Right atrium auricular region (tissue), 2 donors: Measurements from ENCODE around the gene AFAP1. TPM values are rescaled to one million over a fixed set of nuclear protein-coding genes. Genes with fewer than 3 reads are reported as not detected.

Experiments
- DNase-seq: peaks from one replicate; pipeline ENCODE4 v3.0.0-alpha.2; 2019; ENCODE audit warnings: low spot score
- H3K27ac ChIP-seq, 2 donors: fragments of 200-600 bp; sonication (generic); 1 replicate in 1 of 2; 2 replicates in 1 of 2; pipeline ENCODE4 v1.5.1; 2016 to 2019
- H3K27me3 ChIP-seq, 2 donors: fragments of 200-600 bp; sonication (generic); one replicate each; pipeline versions ENCODE4 v1.5.1 to v1.6.0; 2017 to 2019
- H3K36me3 ChIP-seq: fragments of 200-600 bp; sonication (generic); one replicate; pipeline ENCODE4 v1.5.1; 2016
- H3K4me1 ChIP-seq, 2 donors: fragments of 200-600 bp; sonication (generic); one replicate each; pipeline versions ENCODE4 v1.5.1 to v1.6.0; 2017 to 2019
- H3K4me3 ChIP-seq, 2 donors: fragments of 200-600 bp; sonication (generic); 1 replicate in 1 of 2; 2 replicates in 1 of 2; pipeline ENCODE4 v1.5.1; 2017 to 2019; ENCODE audit warnings: mild to moderate bottlenecking in 1 of 2, moderate library complexity in 1 of 2
- H3K9me3 ChIP-seq, 2 donors: fragments of 200-600 bp; sonication (generic); one replicate each; pipeline ENCODE4 v1.5.1; 2019
- CTCF ChIP-seq, 2 donors: fragments of 200-600 bp; sonication (generic); IDR thresholded peaks; one replicate each; pipeline ENCODE4 v1.5.1; 2019; ENCODE audit warnings: antibody characterized with exemption in 2 of 2
- total RNA-seq, 2 donors: library from RNA; depleted of rRNA; stranded (reverse); fragments of >200 nt; gene quantifications; one replicate each; pipeline ENCODE4 v1.1.0, GENCODE V29; 2016

AFAP1 gene
- total RNA-seq, 2 donors from 2014 or later: 16.2 to 27.2 TPM

GRCh38 chr4:7907142-7907541 lies 32.5 kb downstream of the AFAP1 start:
- H3K27me3 ChIP-seq: no peaks in the 10 kb centered on the region
- no peaks in the 10 kb centered on the region for H3K36me3 ChIP-seq
- H3K27ac ChIP-seq: no peak overlapping the region
- H3K4me1 ChIP-seq: peaks cover 0 to 74% of the 10 kb centered on the region in 2 donors
- DNase-seq: no peak
- H3K9me3 ChIP-seq: no peaks in the 10 kb centered on the region
- H3K4me3 ChIP-seq: no peak overlapping the region
- TF ChIP-seq CTCF (IDR thresholded peaks at IDR 0.05): no peak

GRCh38 chr4:7906171-7906701 lies 33.4 kb downstream of the AFAP1 start:
- Histone ChIP-seq H3K4me3 (no peak overlapping the region), H3K4me1 (peaks cover 0 to 78% of the 10 kb centered on the region in 2 donors), H3K27ac (peak overlapping the region; percentile 49 to 56), H3K27me3 (no peaks in the 10 kb centered on the region), H3K9me3 (no peaks in the 10 kb centered on the region), H3K36me3 (no peaks in the 10 kb centered on the region)
- TF ChIP-seq CTCF (IDR thresholded peaks at IDR 0.05): no peak
- no peak for DNase-seq

GRCh38 chr4:7904952-7905915 lies 34.4 kb downstream of the AFAP1 start:
- Histone ChIP-seq H3K4me1 (peaks cover 0 to 73% of the 10 kb centered on the region in 2 donors), H3K27me3 (no peaks in the 10 kb centered on the region), H3K27ac (peak overlapping the region; percentile 49 to 56), H3K4me3 (no peak overlapping the region), H3K36me3 (no peaks in the 10 kb centered on the region), H3K9me3 (no peaks in the 10 kb centered on the region)
- no peak for TF ChIP-seq CTCF (IDR thresholded peaks at IDR 0.05)
- no peak for DNase-seq

GRCh38 chr4:7903791-7904516 lies 35.7 kb downstream of the AFAP1 start:
- H3K4me3 ChIP-seq: no peak overlapping the region
- H3K27me3 ChIP-seq: no peaks in the 10 kb centered on the region
- no peaks in the 10 kb centered on the region for H3K9me3 ChIP-seq
- no peak for TF ChIP-seq CTCF (IDR thresholded peaks at IDR 0.05)
- peak overlapping the region in 1 of 2 donors; percentile 56 for H3K27ac ChIP-seq
- DNase-seq: peak; percentile 26
- H3K4me1 ChIP-seq: peaks cover 0 to 62% of the 10 kb centered on the region in 2 donors
- H3K36me3 ChIP-seq: no peaks in the 10 kb centered on the region

GRCh38 chr4:7902826-7903225 lies 36.8 kb downstream of the AFAP1 start:
- no peak for TF ChIP-seq CTCF (IDR thresholded peaks at IDR 0.05)
- no peaks in the 10 kb centered on the region for H3K36me3 ChIP-seq
- H3K9me3 ChIP-seq: no peaks in the 10 kb centered on the region
- H3K27ac ChIP-seq: peak overlapping the region in 1 of 2 donors; percentile 56
- H3K27me3 ChIP-seq: no peaks in the 10 kb centered on the region
- DNase-seq: no peak
- no peak overlapping the region for H3K4me3 ChIP-seq
- peaks cover 0 to 62% of the 10 kb centered on the region in 2 donors for H3K4me1 ChIP-seq
